Skeletal muscle tissue (tissue), 4 donors: ENCODE data around the gene FAM50B. TPM values are rescaled to one million over a fixed set of nuclear protein-coding genes. Genes with fewer than 3 reads are reported as not detected.
A peak's percentile ranks its signal among the peaks of the same experiment; 100 is the strongest.

ENCODE experiments used
- H3K27ac ChIP-seq: one replicate; pipeline ENCODE4 v1.7.0; 2013; ENCODE audit warnings: mild to moderate bottlenecking, low read depth, low read length, inconsistent platforms
- H3K27me3 ChIP-seq, 3 donors: one replicate each; pipeline ENCODE4 v1.7.0; 2013; ENCODE audit warnings: low read length in 3 of 3; ENCODE audit not compliant: control insufficient read depth in 3 of 3, insufficient read depth in 3 of 3
- H3K36me3 ChIP-seq, 3 donors: one replicate each; pipeline ENCODE4 v1.7.0; 2013; ENCODE audit warnings: low read length in 3 of 3; ENCODE audit not compliant: control insufficient read depth in 3 of 3, insufficient read depth in 3 of 3
- H3K4me1 ChIP-seq, 3 donors: one replicate each; pipeline ENCODE4 v1.7.0; 2013; ENCODE audit warnings: low read length in 3 of 3, mild to moderate bottlenecking in 3 of 3; ENCODE audit not compliant: control insufficient read depth in 3 of 3, insufficient read depth in 3 of 3
- H3K4me3 ChIP-seq, 3 donors: one replicate each; pipeline ENCODE4 v1.7.0; 2013; ENCODE audit warnings: low read length in 3 of 3
- H3K9ac ChIP-seq, 3 donors: one replicate each; pipeline ENCODE4 v1.7.0; 2013; ENCODE audit warnings: low read length in 3 of 3, mild to moderate bottlenecking in 3 of 3, moderate library complexity in 2 of 3, low read depth in 1 of 3
- H3K9me3 ChIP-seq, 3 donors: one replicate each; pipeline ENCODE4 v1.7.0; 2013; ENCODE audit warnings: low read length in 3 of 3; ENCODE audit not compliant: control insufficient read depth in 3 of 3
- total RNA-seq: library from RNA; depleted of rRNA; stranded (reverse); fragments of >200 nt; gene quantifications from one replicate; pipeline ENCODE4 v1.2.3, GENCODE V29; 2014
- donor health status: Osteomylitis.

FAM50B gene
- total RNA-seq, 1 donor from 2014 or later: 12.0 TPM

DNA sequence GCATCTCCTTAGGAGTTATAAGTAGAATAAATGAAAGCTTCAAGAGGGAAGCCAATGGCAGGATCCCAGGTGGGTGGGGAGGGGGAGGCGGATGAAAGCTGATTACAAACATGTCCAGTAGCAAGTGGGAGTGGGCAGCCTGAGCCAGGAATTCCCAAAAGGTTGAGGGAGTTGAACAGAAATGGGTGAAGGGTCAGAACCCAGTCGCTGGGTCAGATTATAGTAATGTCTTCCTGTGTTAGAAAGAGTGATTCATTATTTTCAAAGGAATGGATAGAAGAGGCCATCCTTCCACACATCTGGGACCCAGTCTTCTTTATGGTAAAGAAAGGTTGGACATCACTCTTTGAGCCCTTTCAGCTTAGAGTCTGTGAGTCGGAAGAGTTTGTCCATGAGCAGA is 41.0 kb upstream of the FAM50B start:
- H3K36me3 ChIP-seq: no peaks in the 10 kb centered on the region
- H3K9ac ChIP-seq: no peak overlapping the region
- H3K27me3 ChIP-seq: no peaks in the 10 kb centered on the region
- H3K27ac ChIP-seq: peak overlapping the region; percentile 36
- no peak overlapping the region for H3K4me3 ChIP-seq
- H3K4me1 ChIP-seq: peaks cover 17 to 24% (median 23%) of the 10 kb centered on the region in 3 donors
- H3K9me3 ChIP-seq: no peaks in the 10 kb centered on the region

DNA sequence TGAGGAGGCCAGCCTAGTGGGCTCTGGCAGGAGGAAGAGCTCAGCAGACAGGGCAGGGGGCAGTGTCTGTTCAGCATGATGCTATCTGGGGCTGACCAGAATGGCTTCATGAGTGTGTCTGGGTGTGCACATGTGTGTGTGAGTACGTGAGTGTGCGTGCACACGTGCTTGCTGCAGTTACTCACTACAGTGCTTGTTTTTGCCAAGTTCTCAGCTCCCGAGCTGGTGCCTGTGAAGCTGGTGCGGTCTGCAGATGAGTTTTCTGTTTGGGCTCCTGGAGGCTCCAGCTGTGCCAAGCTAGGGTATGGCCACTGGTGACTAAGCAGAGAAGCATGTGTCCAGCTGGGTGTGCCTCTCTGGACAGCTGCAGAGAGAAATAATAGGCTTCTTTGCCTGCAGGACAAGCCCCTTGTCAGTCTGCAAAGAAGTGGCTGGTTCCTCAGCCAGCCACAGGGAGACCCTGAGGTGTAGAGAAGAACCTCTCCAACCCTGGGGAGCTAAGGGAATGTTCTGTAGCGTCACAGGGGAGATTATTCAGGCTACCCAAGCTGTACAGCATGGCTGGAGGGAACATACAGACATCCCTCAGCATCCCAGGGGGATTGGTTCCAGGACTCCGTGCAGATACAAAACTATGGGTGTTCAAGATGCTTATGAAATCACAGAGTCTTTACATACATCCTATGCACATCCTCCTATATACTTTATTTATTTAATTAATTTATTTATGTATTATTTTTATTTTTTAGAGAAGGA is 40.2 kb upstream of the FAM50B start:
- H3K27me3 ChIP-seq: no peaks in the 10 kb centered on the region
- H3K36me3 ChIP-seq: no peaks in the 10 kb centered on the region
- peak overlapping the region in 1 of 3 donors; percentile 54 for H3K9ac ChIP-seq
- peak overlapping the region in 2 of 3 donors; percentile 22 to 41 for H3K4me3 ChIP-seq
- no peaks in the 10 kb centered on the region for H3K9me3 ChIP-seq
- peak overlapping the region; percentile 36 for H3K27ac ChIP-seq
- peaks cover 18 to 25% (median 22%) of the 10 kb centered on the region in 3 donors for H3K4me1 ChIP-seq

DNA sequence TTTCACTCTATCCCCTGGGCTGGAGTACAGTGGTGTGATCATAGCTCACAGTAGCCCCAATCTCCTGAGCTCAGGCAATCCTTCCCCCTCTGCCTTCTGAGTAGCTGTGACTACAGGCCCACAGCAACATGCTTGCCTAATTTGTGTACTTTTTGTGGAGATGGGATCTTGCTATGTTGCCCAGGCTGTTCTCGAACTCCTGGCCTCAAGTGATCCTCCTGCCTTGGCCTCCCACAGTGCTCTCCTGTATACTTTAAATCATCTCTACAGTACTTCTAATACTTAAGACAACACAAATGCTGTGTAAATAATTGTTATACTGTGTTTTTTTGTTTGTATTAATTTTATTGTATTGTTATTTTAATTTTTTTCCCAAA is 39.7 kb upstream of the FAM50B start:
- Histone ChIP-seq H3K4me1 (peaks cover 17 to 25% (median 22%) of the 10 kb centered on the region in 3 donors), H3K9me3 (no peaks in the 10 kb centered on the region), H3K27me3 (no peaks in the 10 kb centered on the region), H3K4me3 (no peak overlapping the region), H3K36me3 (no peaks in the 10 kb centered on the region), H3K27ac (no peak overlapping the region), H3K9ac (no peak overlapping the region)

DNA sequence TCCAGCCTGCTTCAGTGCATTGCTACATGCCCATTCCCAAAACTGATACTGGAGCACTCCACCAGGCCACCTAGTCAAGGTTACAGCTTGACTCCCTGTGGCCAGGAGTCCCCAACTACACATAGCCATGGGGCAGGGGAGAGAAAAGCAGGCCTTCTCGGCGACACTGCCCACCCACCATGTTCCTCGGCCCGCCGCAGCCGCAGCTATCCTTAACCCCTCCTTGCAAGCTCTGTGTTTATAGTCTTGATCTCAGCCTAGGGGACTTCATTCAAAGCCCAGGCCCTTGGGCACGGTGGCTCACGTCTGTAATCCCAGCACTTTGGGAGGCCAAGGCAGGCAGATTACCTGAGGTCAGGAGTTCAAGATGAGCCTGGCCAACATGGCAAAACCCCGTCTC is 39.2 kb upstream of the FAM50B start:
- no peaks in the 10 kb centered on the region for H3K9me3 ChIP-seq
- no peak overlapping the region for H3K27ac ChIP-seq
- no peaks in the 10 kb centered on the region for H3K27me3 ChIP-seq
- no peak overlapping the region for H3K9ac ChIP-seq
- no peak overlapping the region for H3K4me3 ChIP-seq
- H3K4me1 ChIP-seq: peaks cover 17 to 25% (median 22%) of the 10 kb centered on the region in 3 donors
- H3K36me3 ChIP-seq: no peaks in the 10 kb centered on the region

DNA sequence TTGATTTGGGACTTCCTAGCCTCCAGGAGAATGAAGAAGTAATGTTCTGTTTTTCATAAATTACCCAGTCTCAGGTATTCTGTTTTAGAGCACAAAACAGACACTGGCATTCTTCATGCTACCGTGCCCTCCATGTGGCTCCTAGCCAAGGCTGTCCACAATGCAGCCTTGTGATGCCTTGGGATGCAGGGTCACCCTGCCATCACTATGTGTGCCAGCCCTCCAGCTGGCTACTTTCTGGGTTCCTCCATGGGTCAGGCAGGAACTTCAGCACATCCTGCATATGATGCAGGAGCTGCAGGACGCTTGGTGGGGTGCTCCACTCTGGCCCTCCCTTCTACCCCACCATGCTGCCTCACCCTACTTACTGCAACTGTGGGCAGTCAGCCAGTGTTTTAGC is 38.0 kb upstream of the FAM50B start:
- Histone ChIP-seq H3K9ac (no peak overlapping the region), H3K9me3 (no peaks in the 10 kb centered on the region), H3K36me3 (no peaks in the 10 kb centered on the region), H3K27me3 (no peaks in the 10 kb centered on the region), H3K4me3 (no peak overlapping the region), H3K4me1 (peaks cover 17 to 25% (median 22%) of the 10 kb centered on the region in 3 donors), H3K27ac (no peak overlapping the region)

DNA sequence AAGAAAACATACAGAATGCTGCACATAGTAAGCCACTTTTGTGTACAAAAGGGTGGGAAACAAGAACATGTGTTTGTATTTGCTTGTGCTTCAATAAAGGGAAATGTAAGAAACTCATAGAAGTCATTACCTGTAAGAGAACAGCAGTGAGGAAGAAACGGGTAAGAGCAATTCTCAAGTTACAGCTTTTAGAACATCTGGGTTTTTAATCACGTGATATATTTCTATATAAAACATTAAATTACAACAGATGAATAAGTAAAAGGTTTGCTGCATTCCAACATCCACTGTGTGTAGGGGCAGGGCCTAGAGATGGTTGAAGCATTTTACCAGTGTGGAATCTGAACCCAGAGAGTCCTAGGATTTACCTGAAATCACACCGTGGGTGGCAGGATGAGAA is 36.6 kb upstream of the FAM50B start:
- Histone ChIP-seq H3K27ac (no peak overlapping the region), H3K4me3 (no peak overlapping the region), H3K9ac (no peak overlapping the region), H3K27me3 (no peaks in the 10 kb centered on the region), H3K9me3 (no peaks in the 10 kb centered on the region), H3K4me1 (peaks cover 17 to 25% (median 22%) of the 10 kb centered on the region in 3 donors), H3K36me3 (no peaks in the 10 kb centered on the region)

DNA sequence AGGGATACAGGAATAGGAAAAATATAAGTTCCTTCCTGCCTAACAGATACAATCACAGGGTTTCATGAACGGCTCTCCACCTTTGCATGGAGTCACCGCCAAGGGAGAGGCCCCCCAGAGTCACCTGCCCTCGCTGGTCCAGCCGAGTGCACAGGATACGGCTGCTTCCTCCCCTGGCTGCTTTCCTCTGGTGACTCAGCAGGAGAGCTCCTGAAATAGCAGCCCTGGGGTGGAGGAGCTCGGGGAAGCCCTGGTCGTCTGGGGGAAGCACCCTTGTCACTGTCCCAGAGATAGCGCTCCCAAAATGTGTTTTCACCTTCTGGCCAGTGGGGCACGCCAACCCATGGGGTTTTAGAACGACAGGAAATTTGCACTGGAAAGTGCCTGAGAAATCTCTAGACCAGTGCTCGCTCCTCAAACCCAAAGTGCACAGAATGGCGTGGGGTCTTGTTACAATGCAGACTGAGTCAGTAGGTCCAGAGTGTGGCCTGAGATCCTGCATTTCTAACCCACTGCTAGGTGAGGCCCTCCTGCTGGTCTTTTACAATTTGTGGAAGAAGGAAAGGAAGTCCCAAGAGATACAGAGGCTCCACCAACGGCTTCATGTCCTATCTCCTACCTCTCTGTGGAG is 35.9 kb upstream of the FAM50B start:
- no peaks in the 10 kb centered on the region for H3K27me3 ChIP-seq
- no peaks in the 10 kb centered on the region for H3K9me3 ChIP-seq
- H3K27ac ChIP-seq: peak overlapping the region; percentile 18
- H3K4me3 ChIP-seq: peak overlapping the region in 1 of 3 donors; percentile 41
- peaks cover 17 to 24% (median 20%) of the 10 kb centered on the region in 3 donors for H3K4me1 ChIP-seq
- no peaks in the 10 kb centered on the region for H3K36me3 ChIP-seq
- peak overlapping the region in 1 of 3 donors; percentile 40 for H3K9ac ChIP-seq

GRCh38 chr6:3813918-3814317 is 35.3 kb upstream of the FAM50B start:
- no peak overlapping the region for H3K9ac ChIP-seq
- H3K4me3 ChIP-seq: no peak overlapping the region
- H3K9me3 ChIP-seq: no peaks in the 10 kb centered on the region
- peaks cover 12 to 18% (median 13%) of the 10 kb centered on the region in 3 donors for H3K4me1 ChIP-seq
- H3K27me3 ChIP-seq: no peaks in the 10 kb centered on the region
- no peak overlapping the region for H3K27ac ChIP-seq
- no peaks in the 10 kb centered on the region for H3K36me3 ChIP-seq

DNA sequence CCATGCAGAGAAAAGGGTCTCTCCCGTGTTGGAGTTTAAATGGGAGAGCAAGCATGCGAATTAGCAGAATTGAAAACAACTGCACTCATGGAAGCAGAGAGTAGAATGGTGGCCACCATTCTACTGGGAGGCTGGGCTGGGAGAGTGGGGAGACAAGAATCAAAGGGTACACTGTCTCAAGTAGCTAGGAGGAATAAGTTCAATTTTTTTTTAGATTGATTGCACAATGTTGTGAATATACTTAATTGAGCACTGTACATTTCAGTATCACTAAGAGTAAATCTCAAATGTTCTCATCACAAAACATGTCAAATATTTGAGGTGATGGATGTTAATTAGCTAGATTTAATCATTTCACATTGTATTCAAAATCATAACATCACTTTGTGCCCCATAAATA is 34.6 kb upstream of the FAM50B start:
- no peak overlapping the region for H3K4me3 ChIP-seq
- no peaks in the 10 kb centered on the region for H3K9me3 ChIP-seq
- no peak overlapping the region for H3K9ac ChIP-seq
- no peaks in the 10 kb centered on the region for H3K36me3 ChIP-seq
- no peak overlapping the region for H3K27ac ChIP-seq
- H3K4me1 ChIP-seq: peaks cover 10 to 17% (median 12%) of the 10 kb centered on the region in 3 donors
- no peaks in the 10 kb centered on the region for H3K27me3 ChIP-seq

DNA sequence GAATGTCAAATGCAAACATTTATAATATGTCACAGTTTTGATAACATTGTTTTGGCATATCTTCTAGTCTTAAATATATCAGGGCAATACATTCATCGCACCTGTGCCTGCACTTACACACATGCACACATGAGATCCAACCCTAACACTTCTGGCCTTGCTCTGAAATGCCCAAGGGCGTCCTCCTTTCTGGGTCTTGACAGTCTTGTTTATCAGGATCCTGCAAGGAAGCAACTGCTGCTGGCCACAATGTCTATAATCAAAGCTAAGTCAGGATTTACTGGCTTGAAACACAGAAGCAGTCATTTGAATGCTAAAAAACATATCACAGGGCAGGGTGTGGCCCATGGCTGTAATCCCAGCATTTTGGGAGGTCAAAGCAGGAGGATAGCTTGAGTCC is 32.9 kb upstream of the FAM50B start:
- H3K4me3 ChIP-seq: no peak overlapping the region
- H3K27ac ChIP-seq: no peak overlapping the region
- no peak overlapping the region for H3K9ac ChIP-seq
- H3K4me1 ChIP-seq: peaks cover 12 to 22% (median 21%) of the 10 kb centered on the region in 3 donors
- H3K9me3 ChIP-seq: no peaks in the 10 kb centered on the region
- no peaks in the 10 kb centered on the region for H3K36me3 ChIP-seq
- no peaks in the 10 kb centered on the region for H3K27me3 ChIP-seq
